H1 (cell line): ENCODE measurements around the gene MKLN1. TPM values are rescaled to one million over a fixed set of nuclear protein-coding genes. Genes with fewer than 3 reads are reported as not detected.

ENCODE experiments used
- CTCF ChIA-PET: fragments of 300-600 bp; sonication (Branson Sonifier 250); formaldehyde crosslinking; loops from one replicate; lab custom pipeline; 2021; ENCODE audit not compliant: partially characterized antibody; lab: Charles Lee
- POLR2A ChIA-PET: fragments of 300-600 bp; sonication (Branson Sonifier 250); formaldehyde crosslinking; loops from one replicate; lab custom pipeline; 2021; ENCODE audit warnings: inconsistent platforms; ENCODE audit not compliant: partially characterized antibody; lab: Charles Lee
- DNase-seq, 2 experiments: peaks; one replicate each; pipeline versions ENCODE4 v3.0.0 to v3.0.0-alpha.2; 2010 to 2022; ENCODE audit warnings: low spot score in 2 of 2, low read depth in 1 of 2, mixed read lengths in 1 of 2
- FAIRE-seq: peaks from 2 replicates; lab custom pipeline; 2011; peaks lifted over from hg19 to GRCh38; lab: Jason Lieb, UNC
- H2AFZ ChIP-seq: 2 replicates; pipeline ENCODE4 v1.8.1; 2012; ENCODE audit warnings: low read length, inconsistent platforms
- H2AK5ac ChIP-seq: 2 replicates; pipeline ENCODE4 v1.6.1; 2013; ENCODE audit warnings: low read depth, low read length
- H2BK120ac ChIP-seq: replicated peaks from 2 replicates; pipeline ENCODE3; 2013; ENCODE audit warnings: low read depth, low read length, inconsistent platforms
- H2BK12ac ChIP-seq: 2 replicates; pipeline ENCODE4 v1.6.1; 2013; ENCODE audit warnings: low read depth, low read length
- H2BK15ac ChIP-seq: 2 replicates; pipeline ENCODE4 v1.6.1; 2013; ENCODE audit warnings: low read length
- H2BK20ac ChIP-seq: 2 replicates; pipeline ENCODE4 v1.6.1; 2013; ENCODE audit warnings: low read length
- H2BK5ac ChIP-seq: 2 replicates; pipeline ENCODE4 v1.6.1; 2013; ENCODE audit warnings: low read depth, low read length
- H3K14ac ChIP-seq: 2 replicates; pipeline ENCODE4 v1.6.1; 2013; ENCODE audit warnings: inconsistent platforms; ENCODE audit not compliant: insufficient read length
- H3K18ac ChIP-seq: 2 replicates; pipeline ENCODE4 v1.6.1; 2013; ENCODE audit warnings: low read length; ENCODE audit errors: extremely low read depth
- H3K23ac ChIP-seq: 2 replicates; pipeline ENCODE4 v1.6.1; 2013; ENCODE audit warnings: inconsistent platforms; ENCODE audit not compliant: insufficient read length
- H3K23me2 ChIP-seq: 2 replicates; pipeline ENCODE4 v1.6.1; 2013; ENCODE audit warnings: low read depth, low read length
- H3K27ac ChIP-seq: 2 replicates; pipeline ENCODE4 v1.6.1; 2011; ENCODE audit warnings: low read depth, low read length, inconsistent platforms
- H3K27me3 ChIP-seq, 4 experiments: replicated peaks in 1 of 4; 1 replicate in 1 of 4; 2 replicates in 3 of 4; pipeline versions ENCODE4 v1.6.1 to v1.8.1; 2011 to 2013; ENCODE audit warnings: low read length in 3 of 4, mild to moderate bottlenecking in 3 of 4, inconsistent platforms in 2 of 4, mixed read lengths in 2 of 4, moderate library complexity in 1 of 4; ENCODE audit not compliant: control insufficient read depth in 3 of 4, insufficient read depth in 3 of 4; ENCODE audit errors: extremely low read depth in 1 of 4
- H3K36me3 ChIP-seq, 4 experiments: 2 replicates each; pipeline versions ENCODE4 v1.6.1 to v1.8.1; 2011 to 2013; ENCODE audit warnings: mild to moderate bottlenecking in 4 of 4, low read length in 3 of 4, moderate library complexity in 2 of 4, control low read depth in 1 of 4, inconsistent platforms in 1 of 4; ENCODE audit not compliant: insufficient read depth in 4 of 4, control insufficient read depth in 2 of 4
- H3K4ac ChIP-seq: replicated peaks from 2 replicates; pipeline ENCODE3; 2013; ENCODE audit warnings: low read length, low read depth, mixed read lengths, inconsistent platforms; ENCODE audit not compliant: insufficient read length
- H3K4me1 ChIP-seq, 4 experiments: replicated peaks in 1 of 4; 1 replicate in 1 of 4; 2 replicates in 3 of 4; pipeline versions ENCODE4 v1.6.1 to v1.8.1; 2011 to 2013; ENCODE audit warnings: low read length in 3 of 4, inconsistent platforms in 2 of 4, mixed read lengths in 1 of 4; ENCODE audit not compliant: insufficient read depth in 4 of 4, control insufficient read depth in 3 of 4
- H3K4me2 ChIP-seq, 2 experiments: 2 replicates each; pipeline versions ENCODE4 v1.6.1 to v1.8.1; 2011 to 2013; ENCODE audit warnings: low read depth in 2 of 2, low read length in 2 of 2, control low read depth in 1 of 2, inconsistent platforms in 1 of 2, mild to moderate bottlenecking in 1 of 2; ENCODE audit not compliant: insufficient read depth in 1 of 2
- H3K4me3 ChIP-seq, 4 experiments: fragments of 200-600, 300-600 bp in 1 of 4; sonication (generic), shearing (Covaris generic), sonication (Bioruptor Twin) in 1 of 4; 2 replicates each; pipeline versions ENCODE4 v1.5.1 to v1.8.1; 2011 to 2016; ENCODE audit warnings: low read length in 4 of 4, low read depth in 3 of 4, control low read depth in 2 of 4, inconsistent platforms in 2 of 4, mild to moderate bottlenecking in 2 of 4, mixed read lengths in 1 of 4, moderate library complexity in 1 of 4; ENCODE audit not compliant: insufficient read depth in 2 of 4; ENCODE audit errors: extremely low read depth in 1 of 4
- H3K56ac ChIP-seq: replicated peaks from 2 replicates; pipeline ENCODE3; 2013; ENCODE audit warnings: low read depth, mild to moderate bottlenecking, mixed read lengths, low read length, inconsistent platforms; ENCODE audit not compliant: insufficient read length
- H3K79me1 ChIP-seq: 2 replicates; pipeline ENCODE4 v1.6.1; 2013; ENCODE audit warnings: low read depth, low read length, control low read depth
- H3K79me2 ChIP-seq, 2 experiments: 2 replicates each; pipeline versions ENCODE4 v1.6.1 to v1.8.1; 2012 to 2013; ENCODE audit warnings: low read length in 2 of 2, mild to moderate bottlenecking in 2 of 2, inconsistent platforms in 1 of 2; ENCODE audit not compliant: insufficient read depth in 2 of 2, control insufficient read depth in 1 of 2
- H3K9ac ChIP-seq, 4 experiments: replicated peaks in 1 of 4; 1 replicate in 1 of 4; 2 replicates in 3 of 4; pipeline versions ENCODE4 v1.6.1 to v1.8.1; 2011 to 2013; ENCODE audit warnings: low read depth in 3 of 4, low read length in 3 of 4, control low read depth in 2 of 4, mild to moderate bottlenecking in 2 of 4, moderate library complexity in 2 of 4, inconsistent platforms in 1 of 4; ENCODE audit errors: extremely low read depth in 1 of 4
- H3K9me3 ChIP-seq, 2 experiments: 2 replicates each; pipeline versions ENCODE4 v1.6.1 to v1.8.1; 2012 to 2013; ENCODE audit warnings: mild to moderate bottlenecking in 2 of 2, moderate library complexity in 2 of 2, control low read depth in 1 of 2, inconsistent platforms in 1 of 2, low read depth in 1 of 2, low read length in 1 of 2, mixed read lengths in 1 of 2; ENCODE audit not compliant: insufficient read depth in 2 of 2
- H4K20me1 ChIP-seq, 2 experiments: replicated peaks in 1 of 2; 2 replicates each; pipeline versions ENCODE3 to v1.8.1; 2011 to 2013; ENCODE audit warnings: inconsistent platforms in 2 of 2, low read length in 2 of 2, mild to moderate bottlenecking in 1 of 2; ENCODE audit not compliant: insufficient read depth in 2 of 2, control insufficient read depth in 1 of 2
- H4K5ac ChIP-seq: 2 replicates; pipeline ENCODE4 v1.6.1; 2013; ENCODE audit warnings: low read length, low read depth, mixed read lengths, inconsistent platforms; ENCODE audit not compliant: insufficient read length
- H4K8ac ChIP-seq: 2 replicates; pipeline ENCODE4 v1.8.0; 2013; ENCODE audit warnings: mild to moderate bottlenecking, moderate library complexity, low read length, inconsistent platforms; ENCODE audit not compliant: insufficient read depth; ENCODE audit errors: extremely low read depth
- H4K91ac ChIP-seq: replicated peaks from 2 replicates; pipeline ENCODE3; 2013; ENCODE audit warnings: low read length, mixed read lengths, inconsistent platforms; ENCODE audit not compliant: insufficient read length
- BCL11A ChIP-seq, 2 experiments: IDR thresholded peaks; one replicate each; pipeline ENCODE4 v1.6.1; 2011; ENCODE audit warnings: low read depth in 2 of 2, low read length in 2 of 2, mild to moderate bottlenecking in 2 of 2
- KDM5A ChIP-seq: fragments of 200-600 bp; IDR thresholded peaks from 2 replicates; pipeline ENCODE4 v1.7.1; 2012; ENCODE audit warnings: mild to moderate bottlenecking, low read length, inconsistent platforms, mixed read lengths
- RNF2 ChIP-seq: fragments of 200-900, 300-1000 bp; sonication (generic); IDR thresholded peaks from 2 replicates; pipeline ENCODE4 v1.7.1; 2016; ENCODE audit warnings: borderline replicate concordance, low read depth, mild to moderate bottlenecking, antibody characterized with exemption, low read length; ENCODE audit not compliant: poor library complexity, severe bottlenecking; ENCODE audit errors: missing control alignments
- TEAD4 ChIP-seq: IDR thresholded peaks from 2 replicates; pipeline ENCODE4 v1.6.1; 2012; ENCODE audit warnings: low read depth, low read length, inconsistent platforms, mixed read lengths
- WGBS, 2 experiments: shearing (Covaris generic) in 1 of 2; methylation state at CpG; one replicate each; pipeline versions ENCODE4 v1.1.6 to v1.1.7; 2013 to 2015; ENCODE audit warnings: low lambda C conversion rate in 2 of 2, mixed read lengths in 2 of 2, inconsistent platforms in 1 of 2, low coverage in 1 of 2, missing lambda C conversion rate in 1 of 2; ENCODE audit not compliant: insufficient replicate concordance in 2 of 2, insufficient coverage in 1 of 2, insufficient read length in 1 of 2; ENCODE audit errors: extremely low coverage in 1 of 2, missing lambda C conversion rate in 1 of 2; 5-methylcytosine and 5-hydroxymethylcytosine counted together
- polyA plus RNA-seq, 7 experiments: library from polyadenylated mRNA; depleted of rRNA in 3 of 7; stranded (reverse) in 5 of 7; unstranded in 2 of 7; fragments of >200 nt in 5 of 7; fragments of 200-250 nt in 2 of 7; gene quantifications; 1 replicate in 5 of 7; 2 replicates in 1 of 7; 4 replicates in 1 of 7; pipeline versions ENCODE4 v1.2.1 to v1.2.3, GENCODE V29; 2011 to 2013; ENCODE audit warnings: missing spikeins in 2 of 7, mixed read lengths in 2 of 7
- total RNA-seq: library from RNA; stranded (reverse); fragmentation: NEBNext Ultra II Directional; extraction: Animal tissue kit (Norgen Biotek cat#: 25700); gene quantifications from 2 replicates; pipeline ENCODE4 v1.2.1, GENCODE V29; 2021

Gene MKLN1
- total and polyA plus RNA-seq, 2 of the 8 experiments (the other 6 are each of a cell fraction or from before 2014, with no cell fraction given), result 22.3 to 50.9 TPM

- no peak overlapping the region for H3K56ac ChIP-seq
- no peak overlapping the region for H4K5ac ChIP-seq
- H4K20me1 ChIP-seq, result no peaks in the 10 kb centered on the region
- H3K79me1 ChIP-seq, result no peaks in the 10 kb centered on the region
- H3K36me3 ChIP-seq, result peaks cover 0 to 8% (median 0%) of the 10 kb centered on the region in 4 experiments; a peak in 2 of 8 replicates
- H3K18ac ChIP-seq, result no peak overlapping the region
- ChIA-PET POLR2A (no interaction called here), CTCF (no interaction called here)
- no peak overlapping the region for H3K14ac ChIP-seq
- H2BK5ac ChIP-seq, result no peak overlapping the region
- H3K4me1 ChIP-seq, result peaks cover 0 to 5% (median 2%) of the 10 kb centered on the region in 4 experiments; a peak in 2 of 7 replicates
- no peak overlapping the region for H2BK20ac ChIP-seq
- H3K4ac ChIP-seq, result no peak overlapping the region
- no peak for TF ChIP-seq KDM5A
- TF ChIP-seq BCL11A (IDR thresholded peaks at IDR 0.05; ENCODE audit: low read depth in 2 of 2, low read length in 2 of 2), result no peak
- no peak for TF ChIP-seq RNF2
- no peak for TF ChIP-seq TEAD4
- no peak overlapping the region for H2AFZ ChIP-seq
- FAIRE-seq (no peak), DNase-seq (no peak)
- H4K91ac ChIP-seq, result no peak overlapping the region
- no peak overlapping the region for H2BK120ac ChIP-seq
- no peak overlapping the region for H3K27ac ChIP-seq
- no peak overlapping the region for H2AK5ac ChIP-seq
- H2BK15ac ChIP-seq, result no peak overlapping the region
- peaks cover 0 to 44% of the 10 kb centered on the region in 2 experiments; a peak in 2 of 4 replicates for H3K79me2 ChIP-seq
- WGBS, 2 experiments, result 85% methylated on average over 2 of the region's 2 CpGs; no CpG with 5 or more reads in 1 of the 2 experiments
- H3K9me3 ChIP-seq, result no peaks in the 10 kb centered on the region
- no peaks in the 10 kb centered on the region for H3K27me3 ChIP-seq
- no peak overlapping the region for H3K9ac ChIP-seq
- no peak overlapping the region for H2BK12ac ChIP-seq
- no peaks in the 10 kb centered on the region for H3K23me2 ChIP-seq
- no peak overlapping the region for H3K4me2 ChIP-seq
- H3K4me3 ChIP-seq, result no peak overlapping the region
- H4K8ac ChIP-seq, result no peak overlapping the region
- H3K23ac ChIP-seq, result no peak overlapping the region
Observed at GRCh38 chr7:131384286-131384635, 56.6 kb downstream of the MKLN1 start.
